Left renal pelvis (tissue), 4 donors: ENCODE measurements around the gene NUAK1. TPM values are rescaled to one million over a fixed set of nuclear protein-coding genes. Genes with fewer than 3 reads are reported as not detected.
"Not testable (repeated sequence)": the region's sequence is repeated elsewhere in the genome, so short reads cannot be mapped to it uniquely, and the experiment has no call there.

ENCODE experiments used
- DNase-seq, 4 donors: peaks; one replicate each; pipeline ENCODE4 v3.0.0-alpha.2; 2013; ENCODE audit warnings: low read depth in 4 of 4, low spot score in 3 of 4
- polyA plus RNA-seq, 4 donors: library from polyadenylated mRNA; unstranded; fragments of 120-200 nt; gene quantifications; one replicate each; pipeline ENCODE4 v1.2.1, GENCODE V29; 2013; ENCODE audit not compliant: insufficient read length in 4 of 4

NUAK1 gene
- polyA plus RNA-seq, 4 donors: 9.3 to 18.2 (median 10.2) TPM

DNA sequence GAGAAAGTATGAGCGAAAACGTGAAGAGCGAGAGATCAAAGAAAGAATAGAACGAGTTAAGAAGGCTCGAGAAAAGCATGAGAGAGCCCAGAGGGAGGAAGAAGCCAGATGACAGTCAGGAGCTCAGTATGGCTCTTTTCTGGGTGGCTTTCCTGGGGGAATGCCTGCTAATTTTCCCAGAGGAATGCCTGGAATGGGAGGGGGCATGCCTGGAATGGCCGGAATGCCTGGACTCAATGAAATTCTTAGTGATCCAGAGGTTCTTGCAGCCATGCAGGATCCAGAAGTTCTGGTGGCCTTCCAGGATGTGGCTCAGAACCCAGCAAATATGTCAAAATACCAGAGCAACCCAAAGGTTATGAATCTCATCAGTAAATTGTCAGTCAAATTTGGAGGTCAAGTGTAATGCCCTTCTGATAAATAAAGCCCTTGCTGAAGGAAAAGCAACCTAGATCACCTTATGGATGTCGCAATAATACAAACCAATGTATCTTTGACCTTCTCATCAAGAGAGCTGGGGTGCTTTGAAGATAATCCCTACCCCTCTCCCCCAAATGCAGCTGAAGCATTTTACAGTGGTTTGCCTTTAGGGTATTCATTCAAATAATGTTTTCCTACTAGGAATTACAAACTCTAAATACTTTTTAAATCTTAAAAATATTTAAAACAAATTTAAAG is 122.0 kb downstream of the NUAK1 start:
- DNase-seq: not testable (repeated sequence)

DNA sequence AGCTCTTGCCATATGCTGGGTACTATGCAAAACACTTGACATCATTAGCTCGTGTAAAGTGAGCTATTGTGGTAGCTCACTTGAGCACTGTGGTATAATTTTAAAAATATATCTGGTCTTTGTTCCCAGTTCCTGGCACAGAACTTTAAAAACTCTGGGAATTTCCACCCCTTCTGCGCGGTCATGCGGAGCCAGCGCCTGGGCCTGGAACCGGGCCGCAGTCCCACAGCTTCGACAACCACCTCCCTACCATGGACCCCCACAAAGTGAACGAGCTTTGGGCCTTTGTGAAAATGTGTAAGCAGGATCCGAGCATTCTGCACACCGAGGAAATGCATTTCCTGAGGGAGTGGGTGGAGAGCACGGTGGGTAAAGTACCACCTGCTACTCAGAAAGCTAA is 123.1 kb downstream of the NUAK1 start:
- DNase-seq: no peak

DNA sequence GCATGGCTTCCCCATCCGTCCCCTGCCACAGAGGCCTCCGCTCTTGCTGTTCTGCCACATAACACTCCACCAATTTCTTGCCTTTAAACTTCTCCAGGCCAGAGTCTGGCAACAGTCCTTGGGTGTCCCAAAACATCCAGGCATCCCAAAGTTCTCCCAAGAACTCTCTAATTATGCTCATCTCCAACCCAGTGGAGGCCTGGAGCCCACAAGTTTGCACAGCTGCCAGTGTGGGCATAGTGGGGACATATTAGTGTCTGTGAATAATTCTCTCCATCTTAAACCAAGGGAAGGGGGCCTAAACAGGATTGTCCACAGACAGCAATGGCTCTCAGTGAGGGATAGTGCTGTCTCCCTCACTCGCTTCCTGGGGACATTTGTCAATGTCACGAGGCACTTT is 124.8 kb downstream of the NUAK1 start:
- DNase-seq: no peak

Other genes with a start within 250 kb of the NUAK1 start
- gene CKAP4, start 109.1 kb upstream of the NUAK1 start, polyA plus RNA-seq: 100 to 1,000 TPM; 111 to 199 (median 125) TPM
- 10 to 100 TPM; 16.8 to 21.8 (median 18.2) TPM for gene TCP11L2, start 163.8 kb upstream of the NUAK1 start, polyA plus RNA-seq
- gene POLR3B, start 218.8 kb upstream of the NUAK1 start, polyA plus RNA-seq: 10 to 100 TPM; 15.3 to 19.0 (median 18.3) TPM